GM12878 (cell line): ENCODE measurements around the gene CCR5AS.
A peak's percentile ranks its signal among the peaks of the same experiment; 100 is the strongest.

Experiments
- ATAC-seq: fragments of 200-7000 bp; cut with Tn5 transposase; 3 replicates; pipeline ENCODE4 v1.9.1; 2020; ENCODE audit warnings: mild to moderate bottlenecking, moderate library complexity
- BruUV-seq: library from RNA; stranded (reverse); fragments of 400-500 nt; replicated peaks from 2 replicates; lab custom pipeline; 2021; lab: Mats Ljungman, UMichigan
- CTCF ChIA-PET: fragments of 300-600 bp; sonication (Branson Sonifier 250); formaldehyde crosslinking; extraction: SDS; loops from one replicate; lab custom pipeline; 2021; ENCODE audit warnings: inconsistent platforms; lab: Yijun Ruan, JAX
- POLR2A ChIA-PET: fragments of 350-600 bp; formaldehyde crosslinking; extraction: SDS; loops from one replicate; lab custom pipeline; 2021; ENCODE audit warnings: inconsistent platforms; lab: Charles Lee
- RAD21 ChIA-PET: fragments of 300-600 bp; sonication (Branson Sonifier 250); formaldehyde crosslinking; loops from one replicate; lab custom pipeline; 2023; ENCODE audit warnings: antibody characterized with exemption; ENCODE audit not compliant: unreplicated experiment; lab: Charles Lee
- SMC1A ChIA-PET: fragments of 300-600 bp; sonication (Branson Sonifier 250); formaldehyde crosslinking; loops from one replicate; lab custom pipeline; 2023; ENCODE audit not compliant: unreplicated experiment, uncharacterized antibody; lab: Charles Lee
- DNase-seq: peaks from one replicate; pipeline ENCODE4 v3.0.0-alpha.2; 2011; ENCODE audit warnings: low read depth, low spot score
- FAIRE-seq: peaks from 3 replicates; lab custom pipeline; 2011; peaks lifted over from hg19 to GRCh38; lab: Jason Lieb, UNC
- H2AFZ ChIP-seq: 2 replicates; pipeline ENCODE4 v1.6.0; 2011; ENCODE audit warnings: low read depth, low read length, control low read depth; ENCODE audit not compliant: control insufficient read depth
- H3K27ac ChIP-seq: 2 replicates; pipeline ENCODE4 v1.5.1; 2011; ENCODE audit warnings: control low read depth; ENCODE audit not compliant: control insufficient read depth, insufficient read depth
- H3K27me3 ChIP-seq, 2 experiments: replicated peaks in 1 of 2; 2 replicates each; pipeline versions ENCODE4 v1.6.0 to v1.6.1; 2011; ENCODE audit warnings: low read length in 1 of 2; ENCODE audit not compliant: control insufficient read depth in 2 of 2, insufficient read depth in 2 of 2
- H3K36me3 ChIP-seq, 2 experiments: 2 replicates each; pipeline ENCODE4 v1.5.1; 2011; ENCODE audit warnings: low read length in 1 of 2; ENCODE audit not compliant: control insufficient read depth in 2 of 2, insufficient read depth in 2 of 2
- H3K4me1 ChIP-seq: 2 replicates; pipeline ENCODE4 v1.6.1; 2011; ENCODE audit warnings: mild to moderate bottlenecking, low read length, moderate library complexity, mixed read lengths; ENCODE audit not compliant: control insufficient read depth, insufficient read depth
- H3K4me2 ChIP-seq: 2 replicates; pipeline ENCODE4 v1.6.0; 2011; ENCODE audit warnings: control low read depth; ENCODE audit not compliant: control insufficient read depth, insufficient read depth
- H3K4me3 ChIP-seq: fragments of 200-600 bp; sonication (generic); 2 replicates; pipeline ENCODE4 v1.5.1; 2016
- H3K79me2 ChIP-seq: 2 replicates; pipeline ENCODE4 v1.6.0; 2011; ENCODE audit warnings: low read length; ENCODE audit not compliant: control insufficient read depth, insufficient read depth
- H3K9ac ChIP-seq: 2 replicates; pipeline ENCODE4 v1.8.0; 2011; ENCODE audit warnings: low read length, control low read depth, mixed read lengths; ENCODE audit not compliant: control insufficient read depth, insufficient read depth
- H3K9me3 ChIP-seq: replicated peaks from 3 replicates; pipeline ENCODE4 v1.5.1; 2011; ENCODE audit warnings: mild to moderate bottlenecking, low read length; ENCODE audit not compliant: control insufficient read depth, insufficient read depth
- H4K20me1 ChIP-seq: 2 replicates; pipeline ENCODE4 v1.6.0; 2011; ENCODE audit not compliant: control insufficient read depth, insufficient read depth
- CHD2 ChIP-seq: IDR thresholded peaks from 2 replicates; pipeline ENCODE4 v1.6.1; 2011; ENCODE audit warnings: low read depth, low read length, improper control_type of control experiment, borderline replicate concordance
- CREM ChIP-seq: IDR thresholded peaks from 2 replicates; pipeline ENCODE4 v1.6.1; 2014; ENCODE audit warnings: antibody characterized with exemption, low read depth
- E2F8 ChIP-seq: fragments of 450-650 bp; IDR thresholded peaks from 2 replicates; pipeline ENCODE4 v1.6.1; 2018; ENCODE audit warnings: mild to moderate bottlenecking, low read depth, moderate library complexity; ENCODE audit not compliant: partially characterized antibody
- EP300 ChIP-seq, 2 experiments: fragments of 150-350 bp in 1 of 2; IDR thresholded peaks; 2 replicates each; pipeline ENCODE4 v1.6.1; 2011 to 2012; ENCODE audit warnings: low read depth in 2 of 2, low read length in 2 of 2, borderline replicate concordance in 1 of 2, improper control_type of control experiment in 1 of 2, inconsistent platforms in 1 of 2; ENCODE audit not compliant: control insufficient read depth in 1 of 2
- GABPA ChIP-seq: IDR thresholded peaks from 2 replicates; pipeline ENCODE4 v1.6.1; 2014; ENCODE audit warnings: antibody characterized with exemption, low read depth, mild to moderate bottlenecking, inconsistent platforms
- HDAC6 ChIP-seq: fragments of 200-600 bp; sonication (generic); IDR thresholded peaks from one replicate; pipeline ENCODE4 v1.8.0; 2017; ENCODE audit warnings: antibody characterized with exemption; ENCODE audit not compliant: unreplicated experiment
- IKZF2 ChIP-seq, 2 experiments: fragments of 450-650 bp; IDR thresholded peaks; 2 replicates each; pipeline ENCODE4 v1.6.1; 2017; ENCODE audit warnings: mild to moderate bottlenecking in 2 of 2, moderate library complexity in 2 of 2
- IRF4 ChIP-seq: IDR thresholded peaks from 2 replicates; pipeline ENCODE4 v1.6.1; 2011; ENCODE audit warnings: low read depth, low read length
- JUND ChIP-seq: IDR thresholded peaks from 2 replicates; pipeline ENCODE4 v1.6.1; 2012; ENCODE audit warnings: low read depth, mild to moderate bottlenecking, low read length, improper control_type of control experiment, moderate library complexity
- KAT2A ChIP-seq: conservative IDR thresholded peaks from 2 replicates; pipeline ENCODE4 v1.6.1; 2011; ENCODE audit warnings: low read depth, low read length; ENCODE audit not compliant: control insufficient read depth
- KLF5 ChIP-seq: fragments of 450-650 bp; IDR thresholded peaks from 2 replicates; pipeline ENCODE4 v1.6.1; 2014; ENCODE audit warnings: mild to moderate bottlenecking; ENCODE audit not compliant: partially characterized antibody
- MAX ChIP-seq: IDR thresholded peaks from 2 replicates; pipeline ENCODE4 v1.6.1; 2012; ENCODE audit warnings: low read depth, low read length, improper control_type of control experiment
- MEF2B ChIP-seq: fragments of 450-650 bp; IDR thresholded peaks from 2 replicates; pipeline ENCODE4 v1.6.1; 2018; ENCODE audit warnings: mild to moderate bottlenecking, moderate library complexity; ENCODE audit not compliant: partially characterized antibody, poor library complexity, severe bottlenecking
- MYC ChIP-seq: IDR thresholded peaks from 2 replicates; pipeline ENCODE4 v1.6.1; 2011; ENCODE audit warnings: mild to moderate bottlenecking, low read length, moderate library complexity, inconsistent platforms; ENCODE audit not compliant: insufficient read depth, insufficient replicate concordance, insufficient read length, severe bottlenecking
- POLR2A ChIP-seq: IDR thresholded peaks from 2 replicates; pipeline ENCODE4 v1.6.1; 2011; ENCODE audit warnings: low read depth, mild to moderate bottlenecking, low read length
- POU2F2 ChIP-seq: IDR thresholded peaks from 3 replicates; pipeline ENCODE4 v1.6.1; 2011; ENCODE audit warnings: low read depth, mild to moderate bottlenecking, low read length, borderline replicate concordance
- RELB ChIP-seq: fragments of 450-650 bp; IDR thresholded peaks from 2 replicates; pipeline ENCODE4 v1.6.1; 2017; ENCODE audit warnings: low read depth, mild to moderate bottlenecking, moderate library complexity
- RUNX3 ChIP-seq: IDR thresholded peaks from 2 replicates; pipeline ENCODE4 v1.6.1; 2012; ENCODE audit warnings: low read length, inconsistent platforms
- SP1 ChIP-seq: IDR thresholded peaks from one replicate; pipeline ENCODE4 v1.6.1; 2011; ENCODE audit warnings: low read depth, low read length
- SUPT20H ChIP-seq: IDR thresholded peaks from 2 replicates; pipeline ENCODE4 v1.6.1; 2011; ENCODE audit warnings: low read depth, mild to moderate bottlenecking, low read length, moderate library complexity, borderline replicate concordance; ENCODE audit not compliant: control insufficient read depth
- ZBED1 ChIP-seq: IDR thresholded peaks from 2 replicates; pipeline ENCODE4 v1.6.1; 2016; ENCODE audit warnings: borderline replicate concordance
- WGBS: methylation state at CpG from one replicate; pipeline ENCODE4 v1.1.6; 2016; ENCODE audit warnings: low lambda C conversion rate; ENCODE audit not compliant: insufficient replicate concordance, insufficient coverage; ENCODE audit errors: missing lambda C conversion rate; 5-methylcytosine and 5-hydroxymethylcytosine counted together
- in situ Hi-C: fragments of 300-500 bp; cut with MboI; formaldehyde crosslinking; loops from 9 replicates; pipeline ENCODE4 v1.14.3; 2018; ENCODE audit warnings: mixed read lengths
- intact Hi-C: fragments of 100-400 bp; cut with micrococcal nuclease; formaldehyde crosslinking; loops from one replicate; pipeline ENCODE4 v1.14.2; 2022; ENCODE audit not compliant: unreplicated experiment

The CCR5AS gene

GRCh38 chr3:46440531-46441294, 33.8 kb upstream of the CCR5AS start:
- H3K79me2 ChIP-seq: no peaks in the 10 kb centered on the region
- CTCF ChIA-PET: interaction anchor here (1.7 kb wide), 1 partner anchor 16 kb away, joined by 6 read pairs; no protein-coding TSS in a partner anchor
- POLR2A ChIA-PET: no interaction called here
- H3K9ac ChIP-seq: no peak overlapping the region
- DNase-seq (peak; percentile 56), FAIRE-seq (peak; percentile 89), ATAC-seq (peak; percentile 87)
- H3K9me3 ChIP-seq: no peaks in the 10 kb centered on the region; the same call in 2 of the 3 replicates
- in situ Hi-C loops (no loop called here), intact Hi-C loops (no loop called here)
- WGBS: 26% methylated on average over 4 of the region's 4 CpGs
- SMC1A ChIA-PET: no interaction called here
- peaks cover 5% of the 10 kb centered on the region for H3K4me1 ChIP-seq
- H4K20me1 ChIP-seq: no peaks in the 10 kb centered on the region
- H3K36me3 ChIP-seq: no peaks in the 10 kb centered on the region
- H2AFZ ChIP-seq: no peak overlapping the region
- no peak overlapping the region for H3K27ac ChIP-seq
- RAD21 ChIA-PET: no interaction called here
- no peak overlapping the region for H3K4me3 ChIP-seq
- H3K27me3 ChIP-seq: no peaks in the 10 kb centered on the region
- BruUV-seq: no TSS peak
- no peak overlapping the region for H3K4me2 ChIP-seq
- no peak for TF ChIP-seq SUPT20H
- peak; percentile 35 for TF ChIP-seq SP1
- TF ChIP-seq MYC: no peak
- no peak for TF ChIP-seq MEF2B
- TF ChIP-seq IRF4: 0 out of 2 replicates have a peak, but pooled peaks have one; percentile 25
- TF ChIP-seq MAX: no peak
- TF ChIP-seq RUNX3: peak; percentile 88
- no peak for TF ChIP-seq ZBED1
- no peak for TF ChIP-seq CHD2
- TF ChIP-seq IKZF2 (IDR thresholded peaks at IDR 0.05): peak; percentile 74 to 82
- 0 out of 2 replicates have a peak, but pooled peaks have one; percentile 14 for TF ChIP-seq CREM
- TF ChIP-seq GABPA: no peak
- no peak for TF ChIP-seq EP300 (IDR thresholded peaks at IDR 0.05; ENCODE audit: borderline replicate concordance in 1 of 2, control insufficient read depth in 1 of 2, low read depth in 2 of 2, low read length in 2 of 2)
- no peak for TF ChIP-seq POLR2A
- no peak for TF ChIP-seq HDAC6
- TF ChIP-seq JUND: no peak
- no peak for TF ChIP-seq KAT2A
- no peak for TF ChIP-seq KLF5
- no peak for TF ChIP-seq RELB
- TF ChIP-seq E2F8: no peak
- TF ChIP-seq POU2F2: peak; percentile 65; the same call in 1 of the 3 replicates
